Measurements from ENCODE around the gene DISC1.

The DISC1 gene

DNA sequence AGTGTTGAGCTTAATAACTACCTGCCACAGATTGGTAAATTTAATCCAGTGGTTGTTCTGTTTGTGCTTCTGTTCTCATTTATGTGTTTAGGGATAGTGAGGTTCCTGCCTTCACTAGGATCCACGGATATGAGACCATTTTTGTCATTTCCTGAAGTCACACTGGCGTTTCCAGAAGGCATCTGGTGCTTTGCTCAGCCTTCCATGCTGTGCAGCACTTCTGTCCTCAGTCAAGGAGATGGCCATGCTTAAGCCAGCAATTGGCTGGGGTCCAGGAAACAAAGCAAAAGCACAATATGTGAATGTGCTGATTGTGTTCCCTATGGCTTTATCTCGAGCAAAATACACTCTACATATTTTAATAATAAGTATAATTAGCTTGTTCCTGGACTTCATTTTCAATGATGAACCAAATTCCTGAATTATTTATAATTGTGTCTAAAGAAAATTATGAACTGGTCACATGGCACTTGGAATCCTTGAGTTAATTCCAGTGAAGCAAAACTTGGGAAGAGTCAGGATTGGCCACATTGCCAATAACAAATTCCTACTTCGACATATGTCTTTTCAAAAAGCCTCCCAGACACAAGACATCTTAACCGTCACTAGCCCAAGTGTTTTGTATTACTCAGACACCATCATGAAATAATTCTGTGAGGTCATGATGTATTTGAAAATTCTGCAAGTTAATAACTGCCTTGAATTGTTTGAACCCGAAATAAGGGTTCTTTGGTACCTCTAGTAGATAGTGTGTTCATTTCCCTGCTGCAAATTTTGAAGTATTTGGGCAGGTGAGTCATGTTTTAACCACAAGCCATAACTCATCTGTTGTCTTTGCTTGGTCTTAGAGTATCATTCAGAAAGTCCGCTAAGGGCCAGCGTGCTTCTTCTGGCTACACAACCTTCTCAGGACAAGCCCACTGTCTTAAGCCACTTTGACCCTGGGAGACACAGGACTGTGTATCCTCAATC is 412.4 kb downstream of the DISC1 start:
- Histone ChIP-seq H3K27me3 (ENCODE audit: control insufficient read depth in 1 of 2, insufficient read depth in 2 of 2, low read length in 2 of 2) (no peaks in the 10 kb centered on the region), H3K4me3 (ENCODE audit: low read length in 2 of 2) (no peak overlapping the region), H3K36me3 (ENCODE audit: control insufficient read depth in 2 of 2, insufficient read depth in 2 of 2, low read length in 2 of 2) (no peaks in the 10 kb centered on the region), H3K27ac (ENCODE audit: low read length) (no peak overlapping the region), H3K4me1 (ENCODE audit: control insufficient read depth, insufficient read depth, low read length) (no peaks in the 10 kb centered on the region), H3K9ac (ENCODE audit: low read length in 2 of 2) (no peak overlapping the region), H3K9me3 (ENCODE audit: control insufficient read depth in 2 of 2, low read length in 2 of 2) (no peaks in the 10 kb centered on the region)

DNA sequence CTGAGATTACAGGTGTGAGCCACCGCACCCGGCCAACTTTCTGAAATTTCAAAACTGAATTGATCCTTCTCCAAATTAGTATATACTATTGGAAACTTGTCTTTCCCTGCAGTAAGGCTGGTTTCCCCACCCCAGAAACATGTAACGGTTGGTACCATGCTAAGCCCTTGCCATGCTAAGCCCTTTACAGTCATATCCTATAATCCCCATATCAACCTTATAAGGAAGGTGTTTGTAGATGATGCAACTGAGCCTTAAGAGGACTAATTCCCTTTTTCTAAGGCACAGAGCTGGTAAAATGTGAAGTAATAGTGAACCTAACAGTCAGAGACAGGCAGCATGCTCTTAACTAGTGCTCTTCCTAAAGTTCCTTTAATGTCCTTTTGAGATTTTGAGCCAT is 413.7 kb downstream of the DISC1 start:
- Histone ChIP-seq H3K36me3 (ENCODE audit: control insufficient read depth in 2 of 2, insufficient read depth in 2 of 2, low read length in 2 of 2) (no peaks in the 10 kb centered on the region), H3K27me3 (ENCODE audit: control insufficient read depth in 1 of 2, insufficient read depth in 2 of 2, low read length in 2 of 2) (no peaks in the 10 kb centered on the region), H3K4me1 (ENCODE audit: control insufficient read depth, insufficient read depth, low read length) (no peaks in the 10 kb centered on the region), H3K9me3 (ENCODE audit: control insufficient read depth in 2 of 2, low read length in 2 of 2) (no peaks in the 10 kb centered on the region), H3K4me3 (ENCODE audit: low read length in 2 of 2) (no peak overlapping the region), H3K9ac (ENCODE audit: low read length in 2 of 2) (no peak overlapping the region), H3K27ac (ENCODE audit: low read length) (no peak overlapping the region)

DNA sequence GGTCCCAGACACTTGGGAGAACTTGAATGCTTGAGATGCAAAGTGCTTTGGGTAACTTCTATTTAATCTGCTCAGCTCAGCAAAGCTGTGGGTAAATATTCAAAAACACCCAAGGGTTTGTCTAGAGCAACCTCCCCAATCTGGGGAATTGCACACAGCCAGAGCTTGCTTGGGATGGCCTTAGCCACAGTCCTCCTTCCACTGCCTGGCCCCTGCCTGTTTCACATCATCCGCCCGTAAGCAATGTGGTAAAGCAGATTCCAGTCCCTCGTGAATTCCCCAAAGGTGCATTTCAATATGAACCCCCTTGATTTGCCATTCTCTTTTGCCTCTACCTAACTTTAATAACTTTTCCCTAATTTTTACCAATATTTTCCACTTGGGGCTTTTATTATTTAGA is 418.1 kb downstream of the DISC1 start:
- Histone ChIP-seq H3K36me3 (ENCODE audit: control insufficient read depth in 2 of 2, insufficient read depth in 2 of 2, low read length in 2 of 2) (no peaks in the 10 kb centered on the region), H3K27ac (ENCODE audit: low read length) (no peak overlapping the region), H3K4me1 (ENCODE audit: control insufficient read depth, insufficient read depth, low read length) (no peaks in the 10 kb centered on the region), H3K4me3 (ENCODE audit: low read length in 2 of 2) (no peak overlapping the region), H3K27me3 (ENCODE audit: control insufficient read depth in 1 of 2, insufficient read depth in 2 of 2, low read length in 2 of 2) (no peaks in the 10 kb centered on the region), H3K9me3 (ENCODE audit: control insufficient read depth in 2 of 2, low read length in 2 of 2) (no peaks in the 10 kb centered on the region), H3K9ac (ENCODE audit: low read length in 2 of 2) (no peak overlapping the region)

DNA sequence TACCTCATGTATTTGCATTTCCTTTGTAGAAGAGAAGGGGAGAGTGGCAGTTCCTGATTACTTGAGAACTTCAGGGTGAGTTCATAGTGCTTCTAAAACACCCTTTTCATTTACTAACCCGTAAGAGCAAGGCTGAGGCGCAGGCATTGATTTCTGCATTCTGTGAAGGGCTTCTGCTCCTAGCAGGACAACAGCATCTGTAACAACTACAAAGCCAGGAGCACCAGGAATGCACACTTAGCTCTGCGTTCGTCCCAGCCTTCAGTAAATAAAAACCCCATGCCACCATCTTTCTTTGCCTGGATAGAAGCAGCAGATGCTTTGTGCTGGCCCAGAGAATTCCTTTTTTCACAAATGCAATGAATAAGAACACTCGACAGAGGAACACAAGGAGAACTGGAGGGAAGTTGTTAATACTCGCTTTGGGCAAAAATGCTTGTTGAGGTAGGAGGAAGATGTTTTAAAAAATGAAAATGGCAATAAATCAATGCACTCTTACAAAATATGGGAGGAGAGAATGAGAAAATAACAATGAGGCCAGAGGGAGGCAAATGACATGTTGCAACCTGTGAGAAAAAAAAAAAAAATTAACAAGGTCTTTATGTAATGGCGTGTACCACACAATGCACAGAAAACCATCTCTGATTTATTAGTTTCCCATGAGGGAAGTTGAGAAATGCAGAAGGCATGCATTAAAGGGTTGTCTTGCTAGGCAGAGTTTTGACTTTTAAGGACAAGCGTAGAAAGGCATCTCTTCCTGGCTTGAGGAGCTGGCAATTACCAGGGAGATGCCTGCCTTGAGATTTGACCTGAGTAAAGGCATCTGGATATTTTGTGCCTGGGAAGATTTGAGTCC is 418.8 kb downstream of the DISC1 start:
- no peak overlapping the region for H3K27ac ChIP-seq (ENCODE audit: low read length)
- no peaks in the 10 kb centered on the region for H3K27me3 ChIP-seq (ENCODE audit: control insufficient read depth in 1 of 2, insufficient read depth in 2 of 2, low read length in 2 of 2)
- no peak overlapping the region for H3K4me3 ChIP-seq (ENCODE audit: low read length in 2 of 2)
- H3K9ac ChIP-seq (ENCODE audit: low read length in 2 of 2): no peak overlapping the region
- H3K9me3 ChIP-seq (ENCODE audit: control insufficient read depth in 2 of 2, low read length in 2 of 2): no peaks in the 10 kb centered on the region
- H3K4me1 ChIP-seq (ENCODE audit: control insufficient read depth, insufficient read depth, low read length): no peaks in the 10 kb centered on the region
- no peaks in the 10 kb centered on the region for H3K36me3 ChIP-seq (ENCODE audit: control insufficient read depth in 2 of 2, insufficient read depth in 2 of 2, low read length in 2 of 2)

DNA sequence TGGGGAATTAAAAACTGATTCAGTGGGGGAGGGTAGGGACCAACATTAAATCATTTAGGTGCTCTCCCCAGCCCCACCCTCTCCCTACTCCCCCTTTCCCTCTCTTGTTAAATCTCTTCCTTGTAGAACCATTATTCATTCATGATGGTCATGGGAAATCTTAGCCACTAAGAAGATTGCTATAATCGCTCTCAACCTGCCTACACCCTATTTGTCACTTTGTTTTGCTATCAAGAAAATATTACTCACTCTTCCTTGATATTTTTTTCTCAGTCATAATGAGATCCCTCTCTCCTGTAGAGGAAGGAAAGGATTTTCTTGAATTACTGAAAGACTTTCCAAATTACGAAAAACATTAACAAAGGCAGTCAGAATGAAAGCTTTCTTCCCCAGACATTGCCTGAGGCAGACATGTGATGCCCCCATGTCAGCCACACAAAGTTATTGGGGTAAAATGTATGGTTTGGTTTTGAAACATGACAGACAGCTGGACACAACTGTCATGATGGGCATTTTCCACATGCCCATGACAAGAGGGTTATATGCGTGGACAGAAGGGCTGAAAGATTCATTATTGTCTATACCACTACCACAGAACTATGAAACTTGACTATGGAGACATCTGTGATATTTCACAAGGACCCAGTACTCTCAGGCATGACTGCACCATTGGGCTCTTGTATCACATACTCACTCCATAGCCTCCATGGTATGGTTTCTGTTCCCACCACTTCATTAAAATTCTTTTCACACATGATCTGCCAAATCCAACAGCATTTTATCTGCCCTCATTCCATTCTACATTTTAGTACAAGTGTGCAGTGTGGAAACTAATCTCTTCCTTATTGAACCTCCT is 420.1 kb downstream of the DISC1 start:
- Histone ChIP-seq H3K4me1 (ENCODE audit: control insufficient read depth, insufficient read depth, low read length) (no peaks in the 10 kb centered on the region), H3K4me3 (ENCODE audit: low read length in 2 of 2) (no peak overlapping the region), H3K27ac (ENCODE audit: low read length) (no peak overlapping the region), H3K36me3 (ENCODE audit: control insufficient read depth in 2 of 2, insufficient read depth in 2 of 2, low read length in 2 of 2) (no peaks in the 10 kb centered on the region), H3K9me3 (ENCODE audit: control insufficient read depth in 2 of 2, low read length in 2 of 2) (no peaks in the 10 kb centered on the region), H3K9ac (ENCODE audit: low read length in 2 of 2) (no peak overlapping the region), H3K27me3 (ENCODE audit: control insufficient read depth in 1 of 2, insufficient read depth in 2 of 2, low read length in 2 of 2) (no peaks in the 10 kb centered on the region)

DNA sequence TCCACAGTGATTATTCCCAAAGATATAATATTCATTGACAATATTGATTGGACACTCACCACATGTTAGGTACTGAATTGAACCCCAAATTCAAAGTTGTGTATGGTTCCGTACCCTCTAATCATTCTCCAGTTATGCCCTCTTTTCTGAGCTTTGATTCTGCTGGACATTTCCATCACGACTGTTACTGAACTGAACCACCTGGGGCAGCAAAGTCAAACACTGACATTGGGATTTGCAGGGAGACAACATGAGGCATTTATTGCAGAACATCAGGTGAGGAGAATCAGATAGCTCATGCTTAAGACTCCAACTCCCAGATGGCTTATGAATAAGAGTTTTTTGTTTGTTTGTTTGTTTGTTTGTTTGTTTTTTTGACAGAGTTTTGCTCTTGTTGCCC is 420.9 kb downstream of the DISC1 start:
- H3K9ac ChIP-seq (ENCODE audit: low read length in 2 of 2): no peak overlapping the region

DNA sequence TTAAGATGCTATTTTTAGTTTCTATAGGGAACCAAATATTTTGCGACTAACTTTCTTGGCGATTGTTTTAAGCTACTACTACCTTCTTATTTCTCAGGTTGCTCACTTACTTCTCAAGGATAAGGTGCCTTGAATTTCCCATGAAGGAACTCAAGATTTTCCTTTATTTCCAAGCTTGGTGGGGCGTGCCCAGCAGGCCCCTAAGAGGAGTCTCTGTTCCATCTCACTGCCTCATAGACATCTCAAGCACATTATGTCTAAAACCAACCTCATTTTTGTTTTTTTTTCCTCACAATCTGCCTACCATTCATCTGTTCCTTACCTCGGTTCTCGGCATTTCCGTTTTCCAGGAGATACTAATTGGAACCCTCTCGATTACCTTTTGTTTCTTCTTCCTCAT is 421.9 kb downstream of the DISC1 start:
- Histone ChIP-seq H3K4me1 (ENCODE audit: control insufficient read depth, insufficient read depth, low read length) (no peaks in the 10 kb centered on the region), H3K27me3 (ENCODE audit: control insufficient read depth in 1 of 2, insufficient read depth in 2 of 2, low read length in 2 of 2) (no peaks in the 10 kb centered on the region), H3K36me3 (ENCODE audit: control insufficient read depth in 2 of 2, insufficient read depth in 2 of 2, low read length in 2 of 2) (no peaks in the 10 kb centered on the region), H3K4me3 (ENCODE audit: low read length in 2 of 2) (no peak overlapping the region), H3K27ac (ENCODE audit: low read length) (no peak overlapping the region), H3K9ac (ENCODE audit: low read length in 2 of 2) (no peak overlapping the region), H3K9me3 (ENCODE audit: control insufficient read depth in 2 of 2, low read length in 2 of 2) (no peaks in the 10 kb centered on the region)

More for the DNA sequence above, 420.9 kb downstream of the DISC1 start:
- H3K27ac ChIP-seq (ENCODE audit: low read length): no peak overlapping the region
- no peaks in the 10 kb centered on the region for H3K36me3 ChIP-seq (ENCODE audit: control insufficient read depth in 2 of 2, insufficient read depth in 2 of 2, low read length in 2 of 2)
- H3K4me1 ChIP-seq (ENCODE audit: control insufficient read depth, insufficient read depth, low read length): no peaks in the 10 kb centered on the region
- no peak overlapping the region for H3K4me3 ChIP-seq (ENCODE audit: low read length in 2 of 2)
- H3K27me3 ChIP-seq (ENCODE audit: control insufficient read depth in 1 of 2, insufficient read depth in 2 of 2, low read length in 2 of 2): no peaks in the 10 kb centered on the region
- no peaks in the 10 kb centered on the region for H3K9me3 ChIP-seq (ENCODE audit: control insufficient read depth in 2 of 2, low read length in 2 of 2)

DNA sequence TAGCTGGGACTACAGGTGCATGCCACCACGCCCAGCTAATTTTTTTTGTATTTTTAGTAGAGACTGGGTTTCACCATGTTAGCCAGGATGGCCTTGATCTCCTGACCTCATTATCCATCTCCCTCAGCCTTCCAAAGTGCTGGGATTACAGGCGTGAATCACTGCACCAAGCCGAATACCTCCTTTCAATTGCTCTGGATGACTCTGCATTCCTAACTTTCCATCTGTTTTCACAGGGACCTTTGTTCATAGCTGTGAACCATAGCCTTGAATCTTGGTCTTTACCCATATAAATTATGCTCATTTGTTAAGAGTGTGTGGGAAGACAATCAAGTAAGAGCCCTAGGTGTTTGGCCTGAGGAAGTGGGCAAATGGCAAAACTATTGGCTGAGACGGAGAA is 422.7 kb downstream of the DISC1 start:
- H3K9ac ChIP-seq (ENCODE audit: low read length in 2 of 2): no peak overlapping the region
- H3K36me3 ChIP-seq (ENCODE audit: control insufficient read depth in 2 of 2, insufficient read depth in 2 of 2, low read length in 2 of 2): no peaks in the 10 kb centered on the region
- no peak overlapping the region for H3K4me3 ChIP-seq (ENCODE audit: low read length in 2 of 2)
- H3K27me3 ChIP-seq (ENCODE audit: control insufficient read depth in 1 of 2, insufficient read depth in 2 of 2, low read length in 2 of 2): no peaks in the 10 kb centered on the region
- H3K27ac ChIP-seq (ENCODE audit: low read length): no peak overlapping the region
- no peaks in the 10 kb centered on the region for H3K9me3 ChIP-seq (ENCODE audit: control insufficient read depth in 2 of 2, low read length in 2 of 2)
- no peaks in the 10 kb centered on the region for H3K4me1 ChIP-seq (ENCODE audit: control insufficient read depth, insufficient read depth, low read length)

DNA sequence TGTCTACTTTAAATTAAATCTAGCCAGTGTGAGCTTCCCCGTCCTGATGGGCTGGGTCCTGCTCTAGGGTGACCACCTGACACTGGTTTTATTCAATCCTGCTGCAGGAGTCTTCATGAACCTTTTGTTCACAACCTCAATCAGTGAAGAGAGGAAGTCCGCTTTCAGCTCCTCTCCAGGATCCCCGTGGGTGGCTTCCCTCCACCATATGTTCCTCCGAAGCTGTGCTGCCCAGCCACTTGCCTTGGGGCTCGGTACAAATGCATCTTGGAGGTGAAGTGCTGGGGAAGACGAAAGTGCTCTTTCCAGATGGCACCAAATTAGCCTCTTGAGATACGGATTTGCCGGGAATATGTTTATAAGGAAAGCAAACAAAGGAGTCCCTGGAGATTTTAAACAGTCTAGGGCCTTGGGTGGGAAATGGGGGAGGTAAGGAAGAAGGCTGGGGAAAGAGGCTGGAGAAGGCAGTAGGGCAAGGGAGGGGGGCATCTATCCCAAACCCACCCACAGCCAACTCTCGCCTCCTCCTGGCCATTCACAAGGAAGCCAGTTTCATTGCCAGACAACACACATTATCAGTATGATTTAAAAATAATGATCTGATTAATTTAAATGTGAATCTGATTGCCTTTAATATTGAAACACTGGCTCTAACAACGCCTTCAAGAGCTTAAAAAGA is 430.8 kb downstream of the DISC1 start:
- Histone ChIP-seq H3K4me3 (ENCODE audit: low read length in 2 of 2) (no peak overlapping the region), H3K27me3 (ENCODE audit: control insufficient read depth in 1 of 2, insufficient read depth in 2 of 2, low read length in 2 of 2) (no peaks in the 10 kb centered on the region), H3K4me1 (ENCODE audit: control insufficient read depth, insufficient read depth, low read length) (no peaks in the 10 kb centered on the region), H3K36me3 (ENCODE audit: control insufficient read depth in 2 of 2, insufficient read depth in 2 of 2, low read length in 2 of 2) (no peaks in the 10 kb centered on the region), H3K27ac (ENCODE audit: low read length) (no peak overlapping the region), H3K9ac (ENCODE audit: low read length in 2 of 2) (no peak overlapping the region), H3K9me3 (ENCODE audit: control insufficient read depth in 2 of 2, low read length in 2 of 2) (no peaks in the 10 kb centered on the region)

DNA sequence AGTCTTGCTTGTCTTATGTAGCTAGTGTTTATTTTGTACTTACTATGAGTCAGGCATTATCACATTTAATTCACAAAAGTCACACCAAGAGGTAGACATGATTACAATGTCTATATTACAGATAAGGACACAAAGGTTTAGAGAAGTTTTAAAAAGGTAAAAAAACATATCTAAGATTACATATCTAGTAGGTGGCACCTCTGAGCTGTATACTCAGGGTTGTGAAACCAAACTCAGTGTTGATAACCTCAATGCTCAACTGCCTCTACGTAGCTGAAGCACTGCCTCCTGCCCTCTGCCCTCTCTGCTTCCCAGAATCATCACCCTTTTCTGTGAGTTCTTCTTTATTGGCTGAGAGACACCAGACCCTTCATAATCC is 431.3 kb downstream of the DISC1 start:
- Histone ChIP-seq H3K27ac (ENCODE audit: low read length) (no peak overlapping the region), H3K4me3 (ENCODE audit: low read length in 2 of 2) (no peak overlapping the region), H3K9me3 (ENCODE audit: control insufficient read depth in 2 of 2, low read length in 2 of 2) (no peaks in the 10 kb centered on the region), H3K27me3 (ENCODE audit: control insufficient read depth in 1 of 2, insufficient read depth in 2 of 2, low read length in 2 of 2) (no peaks in the 10 kb centered on the region), H3K9ac (ENCODE audit: low read length in 2 of 2) (no peak overlapping the region), H3K4me1 (ENCODE audit: control insufficient read depth, insufficient read depth, low read length) (no peaks in the 10 kb centered on the region), H3K36me3 (ENCODE audit: control insufficient read depth in 2 of 2, insufficient read depth in 2 of 2, low read length in 2 of 2) (no peaks in the 10 kb centered on the region)

All from stomach smooth muscle (tissue), 2 donors.